Erythroblast (primary cell): ENCODE data around the gene GABRP.

ENCODE experiments used
- GATA1 ChIP-seq: IDR thresholded peaks from 2 replicates; pipeline ENCODE4 v1.6.1; 2011; ENCODE audit warnings: low read depth, mild to moderate bottlenecking, control low read depth, low read length, moderate library complexity
- POLR2A ChIP-seq: IDR thresholded peaks from 2 replicates; pipeline ENCODE4 v1.6.1; 2011; ENCODE audit warnings: mild to moderate bottlenecking, low read length

- TF ChIP-seq POLR2A: no peak
- no peak for TF ChIP-seq GATA1
Measured at GRCh38 chr5:170755679-170756456, 27.7 kb upstream of the GABRP start.
